ENCODE results near the gene KIF14.

Gene KIF14

DNA sequence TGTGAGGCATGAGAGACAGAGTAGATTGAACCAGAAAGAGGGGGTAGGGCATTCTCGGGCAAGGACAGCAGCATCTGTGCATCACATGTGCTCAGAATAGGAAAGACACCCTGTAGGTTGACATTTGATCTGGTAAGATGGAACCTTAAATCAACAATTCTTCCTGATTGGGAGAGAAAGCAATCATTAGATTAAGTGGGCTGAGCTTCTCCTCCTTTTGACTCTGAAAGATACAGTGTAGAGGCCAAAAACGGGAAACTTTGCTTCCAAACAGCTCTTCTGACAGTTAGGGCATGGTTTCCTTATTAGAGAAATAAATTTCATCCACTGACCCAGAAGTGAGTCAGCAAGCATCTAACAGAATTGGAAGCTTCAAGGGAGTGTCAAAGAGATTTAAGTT lies 9.7 kb downstream of the KIF14 start:
- TF ChIP-seq TCF12 (IDR thresholded peaks at IDR 0.05; ENCODE audit: low read depth) (no peak), YY1 (IDR thresholded peaks at IDR 0.05; ENCODE audit: low read depth) (no peak), EP300 (IDR thresholded peaks at IDR 0.05; ENCODE audit: borderline replicate concordance) (no peak), CEBPB (IDR thresholded peaks at IDR 0.05) (no peak), TAF1 (IDR thresholded peaks at IDR 0.05; ENCODE audit: low read depth) (no peak), ZBTB7A (IDR thresholded peaks at IDR 0.05; ENCODE audit: low read depth) (no peak), EGR1 (IDR thresholded peaks at IDR 0.05) (no peak), RAD21 (IDR thresholded peaks at IDR 0.05; ENCODE audit: low read depth) (no peak), CREB1 (IDR thresholded peaks at IDR 0.05; ENCODE audit: low read depth) (no peak), TEAD4 (IDR thresholded peaks at IDR 0.05) (no peak), FOXM1 (IDR thresholded peaks at IDR 0.05; ENCODE audit: borderline replicate concordance, low read depth) (no peak), NFIC (IDR thresholded peaks at IDR 0.05) (no peak)
- TF ChIP-seq, protein P1, sequence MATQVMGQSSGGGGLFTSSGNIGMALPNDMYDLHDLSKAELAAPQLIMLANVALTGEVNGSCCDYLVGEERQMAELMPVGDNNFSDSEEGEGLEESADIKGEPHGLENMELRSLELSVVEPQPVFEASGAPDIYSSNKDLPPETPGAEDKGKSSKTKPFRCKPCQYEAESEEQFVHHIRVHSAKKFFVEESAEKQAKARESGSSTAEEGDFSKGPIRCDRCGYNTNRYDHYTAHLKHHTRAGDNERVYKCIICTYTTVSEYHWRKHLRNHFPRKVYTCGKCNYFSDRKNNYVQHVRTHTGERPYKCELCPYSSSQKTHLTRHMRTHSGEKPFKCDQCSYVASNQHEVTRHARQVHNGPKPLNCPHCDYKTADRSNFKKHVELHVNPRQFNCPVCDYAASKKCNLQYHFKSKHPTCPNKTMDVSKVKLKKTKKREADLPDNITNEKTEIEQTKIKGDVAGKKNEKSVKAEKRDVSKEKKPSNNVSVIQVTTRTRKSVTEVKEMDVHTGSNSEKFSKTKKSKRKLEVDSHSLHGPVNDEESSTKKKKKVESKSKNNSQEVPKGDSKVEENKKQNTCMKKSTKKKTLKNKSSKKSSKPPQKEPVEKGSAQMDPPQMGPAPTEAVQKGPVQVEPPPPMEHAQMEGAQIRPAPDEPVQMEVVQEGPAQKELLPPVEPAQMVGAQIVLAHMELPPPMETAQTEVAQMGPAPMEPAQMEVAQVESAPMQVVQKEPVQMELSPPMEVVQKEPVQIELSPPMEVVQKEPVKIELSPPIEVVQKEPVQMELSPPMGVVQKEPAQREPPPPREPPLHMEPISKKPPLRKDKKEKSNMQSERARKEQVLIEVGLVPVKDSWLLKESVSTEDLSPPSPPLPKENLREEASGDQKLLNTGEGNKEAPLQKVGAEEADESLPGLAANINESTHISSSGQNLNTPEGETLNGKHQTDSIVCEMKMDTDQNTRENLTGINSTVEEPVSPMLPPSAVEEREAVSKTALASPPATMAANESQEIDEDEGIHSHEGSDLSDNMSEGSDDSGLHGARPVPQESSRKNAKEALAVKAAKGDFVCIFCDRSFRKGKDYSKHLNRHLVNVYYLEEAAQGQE (IDR thresholded peaks at IDR 0.05; ENCODE audit: low read depth): no peak
- TF ChIP-seq, protein P2, sequence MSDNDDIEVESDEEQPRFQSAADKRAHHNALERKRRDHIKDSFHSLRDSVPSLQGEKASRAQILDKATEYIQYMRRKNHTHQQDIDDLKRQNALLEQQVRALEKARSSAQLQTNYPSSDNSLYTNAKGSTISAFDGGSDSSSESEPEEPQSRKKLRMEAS (IDR thresholded peaks at IDR 0.05): no peak
- TF ChIP-seq, protein P3, sequence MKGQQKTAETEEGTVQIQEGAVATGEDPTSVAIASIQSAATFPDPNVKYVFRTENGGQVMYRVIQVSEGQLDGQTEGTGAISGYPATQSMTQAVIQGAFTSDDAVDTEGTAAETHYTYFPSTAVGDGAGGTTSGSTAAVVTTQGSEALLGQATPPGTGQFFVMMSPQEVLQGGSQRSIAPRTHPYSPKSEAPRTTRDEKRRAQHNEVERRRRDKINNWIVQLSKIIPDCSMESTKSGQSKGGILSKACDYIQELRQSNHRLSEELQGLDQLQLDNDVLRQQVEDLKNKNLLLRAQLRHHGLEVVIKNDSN (IDR thresholded peaks at IDR 0.05): no peak

DNA sequence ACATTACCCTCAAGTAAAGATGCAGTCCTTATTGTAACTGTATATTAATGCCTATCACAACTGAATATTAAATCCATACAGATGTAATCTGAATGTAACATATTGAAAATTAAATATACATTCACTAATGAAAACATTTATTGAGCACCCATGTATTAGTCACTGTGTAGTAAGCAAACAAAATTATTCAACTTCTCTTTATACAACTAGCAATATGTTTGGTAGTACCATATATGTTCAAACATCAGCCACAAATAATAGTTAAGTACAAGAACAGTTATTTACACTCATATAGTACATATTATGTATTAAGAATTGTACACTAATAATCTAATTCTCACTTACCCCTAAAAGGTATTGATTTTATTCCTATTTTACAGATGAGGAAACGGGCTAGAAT lies 17.9 kb downstream of the KIF14 start:
- no peak for TF ChIP-seq EP300 (IDR thresholded peaks at IDR 0.05; ENCODE audit: borderline replicate concordance)
- no peak for TF ChIP-seq TCF12 (IDR thresholded peaks at IDR 0.05; ENCODE audit: low read depth)
- no peak for TF ChIP-seq YY1 (IDR thresholded peaks at IDR 0.05; ENCODE audit: low read depth)
- TF ChIP-seq TAF1 (IDR thresholded peaks at IDR 0.05; ENCODE audit: low read depth): no peak
- TF ChIP-seq, protein P1 (IDR thresholded peaks at IDR 0.05; ENCODE audit: low read depth): no peak
- no peak for TF ChIP-seq NFIC (IDR thresholded peaks at IDR 0.05)
- no peak for TF ChIP-seq EGR1 (IDR thresholded peaks at IDR 0.05)
- TF ChIP-seq TEAD4 (IDR thresholded peaks at IDR 0.05): no peak
- TF ChIP-seq RAD21 (IDR thresholded peaks at IDR 0.05; ENCODE audit: low read depth): no peak
- TF ChIP-seq FOXM1 (IDR thresholded peaks at IDR 0.05; ENCODE audit: borderline replicate concordance, low read depth): no peak

DNA sequence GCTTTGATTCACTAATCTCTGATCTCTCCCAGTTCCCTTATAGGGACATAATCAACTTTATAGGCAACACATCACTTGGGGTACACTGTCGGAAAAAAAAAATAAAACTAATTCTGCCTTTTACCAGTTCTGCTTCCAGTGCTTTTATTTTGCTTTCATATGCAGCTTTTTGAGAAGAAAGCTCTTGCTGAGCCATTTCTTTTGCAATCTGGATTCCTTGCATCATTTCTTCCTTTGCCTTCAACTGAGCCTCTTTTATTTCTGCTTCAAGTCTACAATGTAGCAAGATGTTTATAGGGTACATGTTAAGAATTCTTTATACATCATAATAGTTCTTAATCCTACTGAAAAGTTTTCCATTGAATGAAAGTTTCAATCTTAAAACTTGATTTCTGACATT lies 30.6 kb downstream of the KIF14 start:
- no peak for TF ChIP-seq TCF12 (IDR thresholded peaks at IDR 0.05; ENCODE audit: low read depth)
- no peak for TF ChIP-seq TEAD4 (IDR thresholded peaks at IDR 0.05)
- TF ChIP-seq, protein P2 (IDR thresholded peaks at IDR 0.05): no peak
- no peak for TF ChIP-seq FOXM1 (IDR thresholded peaks at IDR 0.05; ENCODE audit: borderline replicate concordance, low read depth)
- no peak for TF ChIP-seq YY1 (IDR thresholded peaks at IDR 0.05; ENCODE audit: low read depth)
- TF ChIP-seq, protein P3 (IDR thresholded peaks at IDR 0.05): no peak
- TF ChIP-seq ZBTB7A (IDR thresholded peaks at IDR 0.05; ENCODE audit: low read depth): no peak
- no peak for TF ChIP-seq RAD21 (IDR thresholded peaks at IDR 0.05; ENCODE audit: low read depth)
- TF ChIP-seq EGR1 (IDR thresholded peaks at IDR 0.05): no peak
- TF ChIP-seq CREB1 (IDR thresholded peaks at IDR 0.05; ENCODE audit: low read depth): no peak
- TF ChIP-seq NFIC (IDR thresholded peaks at IDR 0.05): no peak
- TF ChIP-seq TAF1 (IDR thresholded peaks at IDR 0.05; ENCODE audit: low read depth): no peak
- TF ChIP-seq, protein P1 (IDR thresholded peaks at IDR 0.05; ENCODE audit: low read depth): no peak
- TF ChIP-seq CEBPB (IDR thresholded peaks at IDR 0.05): no peak
- no peak for TF ChIP-seq EP300 (IDR thresholded peaks at IDR 0.05; ENCODE audit: borderline replicate concordance)

DNA sequence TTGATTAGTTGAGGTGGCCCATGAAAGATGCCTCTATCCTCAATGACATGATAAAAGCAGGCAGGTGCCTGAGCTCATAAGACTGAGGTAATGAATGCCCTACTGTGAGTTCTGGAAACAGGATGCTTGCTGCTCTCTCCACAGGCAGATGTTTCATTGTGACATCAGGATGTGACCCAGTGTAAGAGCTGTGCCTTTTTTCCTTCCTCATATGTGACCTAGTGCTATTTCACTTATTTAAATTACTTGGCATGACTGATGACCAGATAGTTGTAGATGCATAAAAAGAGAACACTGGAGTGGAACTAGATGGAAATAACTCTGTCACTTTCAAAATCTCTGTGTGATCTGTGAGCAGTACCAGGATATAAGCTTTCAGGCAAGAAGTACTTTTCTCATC lies 31.9 kb downstream of the KIF14 start:
- no peak for TF ChIP-seq TAF1 (IDR thresholded peaks at IDR 0.05; ENCODE audit: low read depth)
- no peak for TF ChIP-seq TEAD4 (IDR thresholded peaks at IDR 0.05)
- TF ChIP-seq RAD21 (IDR thresholded peaks at IDR 0.05; ENCODE audit: low read depth): no peak
- TF ChIP-seq EP300 (IDR thresholded peaks at IDR 0.05; ENCODE audit: borderline replicate concordance): no peak
- TF ChIP-seq, protein P3 (IDR thresholded peaks at IDR 0.05): no peak
- TF ChIP-seq ZBTB7A (IDR thresholded peaks at IDR 0.05; ENCODE audit: low read depth): no peak
- TF ChIP-seq CEBPB (IDR thresholded peaks at IDR 0.05): no peak

Data from Ishikawa (cell line).